ENCODE results near the gene TRIO. TPM values are rescaled to one million over a fixed set of nuclear protein-coding genes. Genes with fewer than 3 reads are reported as not detected.

The TRIO gene
- polyA plus RNA-seq, 1 donor (not counting 4 experiments of a cell fraction or from before 2014, with no cell fraction given): 57.2 TPM

- Histone ChIP-seq H3K4me1 (ENCODE audit: control insufficient read depth, extremely low read depth, insufficient read depth, low read length) (peaks cover 11% of the 10 kb centered on the region), H3K79me2 (ENCODE audit: control insufficient read depth, insufficient read depth, low read length) (no peaks in the 10 kb centered on the region), H4K20me1 (ENCODE audit: control insufficient read depth, extremely low read depth, insufficient read depth, low read length) (no peaks in the 10 kb centered on the region), H3K36me3 (ENCODE audit: control insufficient read depth in 2 of 2, extremely low read depth in 1 of 2, insufficient read depth in 2 of 2, low read length in 2 of 2) (peaks cover 44 to 53% of the 10 kb centered on the region in 2 experiments), H3K9ac (ENCODE audit: control insufficient read depth, extremely low read depth, insufficient read depth, low read length) (no peak overlapping the region), H2AFZ (ENCODE audit: control insufficient read depth, low read length) (no peak overlapping the region), H3K4me2 (ENCODE audit: control insufficient read depth, extremely low read depth, insufficient read depth, low read depth, low read length) (no peak overlapping the region), H3K9me3 (ENCODE audit: control insufficient read depth, low read depth, low read length) (no peaks in the 10 kb centered on the region), H3K27me3 (ENCODE audit: control insufficient read depth, extremely low read depth, insufficient read depth, low read length) (no peaks in the 10 kb centered on the region), H3K9me1 (ENCODE audit: control insufficient read depth, extremely low read depth, insufficient read depth, low read length) (no peaks in the 10 kb centered on the region), H3K4me3 (ENCODE audit: control insufficient read depth in 2 of 3, extremely low read depth in 1 of 3, insufficient read depth in 2 of 3, low read depth in 1 of 3, low read length in 3 of 3) (no peak overlapping the region), H3K27ac (ENCODE audit: control insufficient read depth, insufficient read depth, low read length) (no peak overlapping the region)
- no peak for DNase-seq (ENCODE audit: low read depth, low spot score)
- FAIRE-seq: no peak
- dilution Hi-C loops (cut with MboI; ENCODE audit: extremely low pct_ligation_motif_present, low sequenced_read_pairs): no loop called here
- TF ChIP-seq CTCF (optimal IDR thresholded peaks at IDR 0.05 in 1 of 3, IDR thresholded peaks at IDR 0.05 in 1 of 3, conservative IDR thresholded peaks at IDR 0.05 in 1 of 3; ENCODE audit: extremely low read depth in 1 of 3, insufficient read depth in 2 of 3, low read length in 3 of 3) (no peak), EZH2 (IDR thresholded peaks at IDR 0.05; ENCODE audit: low read length) (no peak)
Measured at GRCh38 chr5:14481349-14481748, 338.2 kb downstream of the TRIO start.

GRCh38 chr5:14482085-14482484, 338.9 kb downstream of the TRIO start:
- H3K4me1 ChIP-seq (ENCODE audit: control insufficient read depth, extremely low read depth, insufficient read depth, low read length): peaks cover 4% of the 10 kb centered on the region
- no peaks in the 10 kb centered on the region for H3K79me2 ChIP-seq (ENCODE audit: control insufficient read depth, insufficient read depth, low read length)
- dilution Hi-C loops (cut with MboI; ENCODE audit: extremely low pct_ligation_motif_present, low sequenced_read_pairs): no loop called here
- H3K9ac ChIP-seq (ENCODE audit: control insufficient read depth, extremely low read depth, insufficient read depth, low read length): no peak overlapping the region
- DNase-seq (ENCODE audit: low read depth, low spot score) (no peak), FAIRE-seq (no peak)
- no peaks in the 10 kb centered on the region for H3K9me3 ChIP-seq (ENCODE audit: control insufficient read depth, low read depth, low read length)
- H3K4me2 ChIP-seq (ENCODE audit: control insufficient read depth, extremely low read depth, insufficient read depth, low read depth, low read length): no peak overlapping the region
- H3K27ac ChIP-seq (ENCODE audit: control insufficient read depth, insufficient read depth, low read length): no peak overlapping the region
- H3K36me3 ChIP-seq (ENCODE audit: control insufficient read depth in 2 of 2, extremely low read depth in 1 of 2, insufficient read depth in 2 of 2, low read length in 2 of 2): peaks cover 46 to 53% of the 10 kb centered on the region in 2 experiments
- TF ChIP-seq CTCF (optimal IDR thresholded peaks at IDR 0.05 in 1 of 3, IDR thresholded peaks at IDR 0.05 in 1 of 3, conservative IDR thresholded peaks at IDR 0.05 in 1 of 3; ENCODE audit: extremely low read depth in 1 of 3, insufficient read depth in 2 of 3, low read length in 3 of 3) (no peak), EZH2 (IDR thresholded peaks at IDR 0.05; ENCODE audit: low read length) (no peak)
- no peaks in the 10 kb centered on the region for H4K20me1 ChIP-seq (ENCODE audit: control insufficient read depth, extremely low read depth, insufficient read depth, low read length)
- H3K27me3 ChIP-seq (ENCODE audit: control insufficient read depth, extremely low read depth, insufficient read depth, low read length): no peaks in the 10 kb centered on the region
- no peak overlapping the region for H3K4me3 ChIP-seq (ENCODE audit: control insufficient read depth in 2 of 3, extremely low read depth in 1 of 3, insufficient read depth in 2 of 3, low read depth in 1 of 3, low read length in 3 of 3)
- no peak overlapping the region for H2AFZ ChIP-seq (ENCODE audit: control insufficient read depth, low read length)
- H3K9me1 ChIP-seq (ENCODE audit: control insufficient read depth, extremely low read depth, insufficient read depth, low read length): no peaks in the 10 kb centered on the region

All from keratinocyte (primary cell).